HG03442 (cell line): Measurements from ENCODE around the gene DHX36.

Experiments
- ATAC-seq: cut with Tn5 transposase; IDR thresholded peaks from one replicate; pipeline ENCODE4 v1.9.1; 2021; ENCODE audit warnings: mild to moderate bottlenecking, moderate library complexity; ENCODE audit not compliant: unreplicated experiment

Gene DHX36, protein sequence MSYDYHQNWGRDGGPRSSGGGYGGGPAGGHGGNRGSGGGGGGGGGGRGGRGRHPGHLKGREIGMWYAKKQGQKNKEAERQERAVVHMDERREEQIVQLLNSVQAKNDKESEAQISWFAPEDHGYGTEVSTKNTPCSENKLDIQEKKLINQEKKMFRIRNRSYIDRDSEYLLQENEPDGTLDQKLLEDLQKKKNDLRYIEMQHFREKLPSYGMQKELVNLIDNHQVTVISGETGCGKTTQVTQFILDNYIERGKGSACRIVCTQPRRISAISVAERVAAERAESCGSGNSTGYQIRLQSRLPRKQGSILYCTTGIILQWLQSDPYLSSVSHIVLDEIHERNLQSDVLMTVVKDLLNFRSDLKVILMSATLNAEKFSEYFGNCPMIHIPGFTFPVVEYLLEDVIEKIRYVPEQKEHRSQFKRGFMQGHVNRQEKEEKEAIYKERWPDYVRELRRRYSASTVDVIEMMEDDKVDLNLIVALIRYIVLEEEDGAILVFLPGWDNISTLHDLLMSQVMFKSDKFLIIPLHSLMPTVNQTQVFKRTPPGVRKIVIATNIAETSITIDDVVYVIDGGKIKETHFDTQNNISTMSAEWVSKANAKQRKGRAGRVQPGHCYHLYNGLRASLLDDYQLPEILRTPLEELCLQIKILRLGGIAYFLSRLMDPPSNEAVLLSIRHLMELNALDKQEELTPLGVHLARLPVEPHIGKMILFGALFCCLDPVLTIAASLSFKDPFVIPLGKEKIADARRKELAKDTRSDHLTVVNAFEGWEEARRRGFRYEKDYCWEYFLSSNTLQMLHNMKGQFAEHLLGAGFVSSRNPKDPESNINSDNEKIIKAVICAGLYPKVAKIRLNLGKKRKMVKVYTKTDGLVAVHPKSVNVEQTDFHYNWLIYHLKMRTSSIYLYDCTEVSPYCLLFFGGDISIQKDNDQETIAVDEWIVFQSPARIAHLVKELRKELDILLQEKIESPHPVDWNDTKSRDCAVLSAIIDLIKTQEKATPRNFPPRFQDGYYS

DNA sequence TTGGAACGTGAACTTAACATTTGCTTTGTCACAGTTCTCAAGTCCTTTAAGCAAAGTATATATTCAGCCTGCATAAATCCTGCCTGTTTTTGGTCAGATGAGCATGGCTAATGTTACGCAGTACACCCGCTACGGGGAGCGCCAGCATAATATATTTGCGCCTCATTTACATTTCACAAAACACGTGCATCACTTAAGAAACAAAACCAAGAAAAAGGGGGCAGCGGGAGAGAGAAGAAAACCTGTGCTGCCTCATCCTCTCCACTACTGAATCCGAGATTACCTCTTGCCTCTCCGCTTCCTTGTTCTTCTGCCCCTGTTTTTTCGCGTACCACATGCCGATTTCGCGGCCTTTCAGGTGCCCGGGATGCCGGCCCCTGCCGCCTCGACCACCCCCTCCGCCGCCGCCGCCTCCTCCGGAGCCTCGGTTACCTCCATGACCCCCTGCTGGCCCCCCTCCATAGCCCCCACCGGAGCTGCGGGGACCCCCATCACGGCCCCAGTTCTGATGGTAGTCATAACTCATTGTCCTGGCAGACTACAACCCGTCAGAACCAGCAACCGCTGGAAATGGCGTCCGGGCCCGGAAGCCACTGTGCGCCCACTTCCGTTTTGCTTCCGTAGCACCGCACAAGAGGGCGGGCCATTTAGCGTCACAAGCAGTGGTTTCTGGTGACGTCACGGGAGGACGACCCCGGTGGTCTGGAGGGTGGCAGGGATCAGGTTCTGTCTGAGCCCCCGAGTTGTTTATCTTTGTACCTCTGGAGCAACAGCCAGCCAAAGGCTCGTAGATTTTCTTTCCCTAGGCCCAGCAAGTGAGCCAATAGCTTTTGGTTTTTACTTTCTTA lies at the start of gene DHX36:
TSS of gene DHX36 (minus strand) at position 597 of the 848 bp plus-strand sequence. CDS start at position 526, 71 bp downstream.
- ATAC-seq: peak; percentile 95

DNA sequence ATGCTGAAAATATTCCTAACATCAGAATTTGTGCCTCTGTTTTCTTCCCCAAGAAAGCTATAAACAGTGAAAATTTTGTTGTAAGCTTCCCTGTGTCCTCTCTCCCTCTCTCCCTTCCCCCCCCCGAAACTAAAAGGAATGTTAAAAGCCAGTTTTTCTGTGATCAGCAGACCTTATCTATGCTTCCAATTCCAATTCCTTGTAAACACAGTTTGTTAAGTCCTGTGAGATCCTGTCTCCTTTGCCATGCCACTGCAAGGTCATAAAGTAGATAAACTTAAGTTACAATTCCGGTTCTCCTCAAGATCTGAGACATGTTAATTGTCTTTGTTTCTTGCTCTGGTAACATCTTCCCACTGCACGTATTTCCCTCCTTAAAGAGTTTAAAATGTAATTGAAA lies 42.9 kb upstream of the DHX36 start:
- ATAC-seq: no peak

DNA sequence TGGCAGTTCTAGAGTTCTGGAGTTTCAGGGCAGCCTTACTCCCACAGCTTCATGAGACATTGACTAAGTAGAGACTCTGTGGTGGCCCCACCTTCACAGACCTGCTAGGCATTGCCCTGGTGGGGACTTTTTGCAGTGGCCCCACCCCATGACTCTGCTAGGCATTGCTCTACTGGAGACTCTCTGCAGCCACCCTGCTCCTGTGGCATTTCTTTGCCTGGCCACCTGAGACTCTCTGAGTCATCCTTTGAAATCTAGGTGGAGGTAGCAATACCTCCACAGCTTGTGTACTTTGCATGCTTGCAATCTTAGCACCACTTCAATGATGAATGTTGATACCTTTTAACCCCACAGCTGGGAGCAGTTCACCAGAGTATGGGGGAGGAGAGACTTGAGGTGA lies 40.6 kb upstream of the DHX36 start:
- no peak for ATAC-seq

DNA sequence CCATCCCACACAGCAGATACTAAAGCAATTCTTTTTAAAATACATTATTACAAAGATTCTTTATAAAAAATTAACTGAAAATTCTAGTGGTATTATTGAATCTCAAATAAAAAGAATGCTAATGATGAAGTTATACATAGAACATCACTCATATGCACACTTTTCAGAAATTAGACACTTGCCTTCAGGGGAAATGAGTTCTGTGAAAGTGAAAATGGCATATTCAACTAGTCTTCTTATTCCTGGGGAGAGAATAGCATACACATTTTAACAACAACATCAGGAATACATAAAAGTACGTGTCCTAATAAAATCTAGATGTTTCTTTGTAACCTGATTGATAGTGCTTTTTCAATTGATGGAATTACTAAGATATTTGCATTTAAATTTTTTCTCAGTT lies 36.8 kb upstream of the DHX36 start:
- no peak for ATAC-seq

DNA sequence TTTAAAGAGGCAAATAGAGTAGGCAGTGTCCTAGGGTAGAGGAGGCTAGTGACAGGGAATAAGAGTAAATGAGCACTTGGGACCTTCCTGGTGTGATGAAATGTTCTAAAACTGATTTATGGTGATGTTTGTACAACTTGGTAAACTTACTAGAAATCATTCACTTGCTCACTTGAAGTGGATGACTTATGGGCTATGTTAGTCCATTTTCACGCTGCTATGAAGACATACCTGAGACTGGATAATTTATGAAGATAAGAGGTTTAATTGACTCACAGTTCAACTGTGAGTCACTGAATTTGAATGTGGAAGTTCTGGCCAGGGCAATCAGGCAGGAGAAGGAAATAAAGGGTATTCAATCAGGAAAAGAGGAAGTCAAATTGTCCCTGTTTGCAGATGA lies 31.7 kb upstream of the DHX36 start:
- no peak for ATAC-seq

DNA sequence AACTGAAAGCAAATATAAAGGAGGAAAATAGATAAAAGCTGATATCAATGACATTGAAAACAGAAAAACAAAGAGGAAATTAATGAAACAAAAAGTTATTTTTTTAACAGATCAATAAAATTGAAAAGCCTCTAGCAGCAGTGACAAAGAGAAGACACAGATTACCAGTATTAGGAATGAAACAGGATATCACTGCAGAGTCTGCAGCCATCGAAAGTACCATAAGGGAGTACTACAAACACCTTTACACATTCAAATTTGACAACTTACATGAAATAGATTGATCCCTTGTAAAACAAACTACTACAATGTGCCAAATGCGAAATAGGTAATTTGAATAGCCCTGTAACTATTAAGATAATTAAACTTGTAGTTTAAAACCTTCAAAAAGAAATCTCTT lies 24.9 kb upstream of the DHX36 start:
- ATAC-seq: no peak

DNA sequence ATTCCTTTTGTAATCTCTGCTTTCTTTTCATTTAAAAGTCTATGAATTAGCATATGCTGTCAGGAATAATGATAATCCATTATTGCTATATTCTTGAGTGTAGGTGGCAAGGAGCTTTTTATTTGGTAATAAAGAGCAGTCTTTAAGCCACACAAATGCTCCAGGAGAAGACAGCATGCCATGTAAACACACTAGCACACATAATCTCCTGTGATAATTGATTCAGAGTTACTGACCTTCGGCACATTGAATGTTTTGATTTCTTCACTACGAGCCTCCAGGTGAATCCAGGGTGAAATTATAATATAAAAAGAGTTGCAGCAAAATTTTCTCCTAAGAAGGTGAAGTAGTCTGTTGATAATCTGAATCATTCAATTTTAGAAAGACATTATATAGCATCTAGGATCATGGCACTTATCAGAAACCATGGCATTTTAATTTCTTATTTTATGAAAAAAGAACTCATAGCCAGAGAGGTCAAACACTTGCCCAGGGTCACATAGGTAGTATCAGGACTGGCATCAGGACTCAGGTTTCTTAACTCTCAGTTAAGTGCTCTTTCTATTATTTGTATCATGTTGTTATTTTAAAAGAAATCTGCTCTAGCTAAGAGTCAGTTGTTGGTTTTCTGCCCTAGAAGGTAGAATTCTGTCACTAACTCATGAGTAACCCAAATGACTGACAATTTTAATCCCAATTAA lies 21.3 kb upstream of the DHX36 start:
- no peak for ATAC-seq

DNA sequence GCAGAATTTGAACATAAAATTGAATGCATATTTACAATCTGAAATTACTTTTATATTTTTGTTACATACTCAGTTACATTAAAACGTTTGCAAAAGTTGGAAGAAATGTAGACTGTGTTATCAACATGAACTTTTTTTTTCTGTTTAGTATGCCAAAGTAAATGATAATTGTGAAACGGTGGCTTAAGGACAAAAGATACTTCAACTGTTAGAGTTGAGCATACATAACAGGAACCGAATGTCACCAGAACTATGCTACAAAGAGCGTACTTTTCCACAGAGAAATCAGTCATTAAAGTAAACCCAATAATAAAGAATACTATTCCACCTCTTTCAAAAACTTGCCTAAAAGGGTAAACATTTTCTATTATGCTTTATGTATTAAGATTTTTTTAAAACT lies 14.3 kb upstream of the DHX36 start:
- no peak for ATAC-seq

DNA sequence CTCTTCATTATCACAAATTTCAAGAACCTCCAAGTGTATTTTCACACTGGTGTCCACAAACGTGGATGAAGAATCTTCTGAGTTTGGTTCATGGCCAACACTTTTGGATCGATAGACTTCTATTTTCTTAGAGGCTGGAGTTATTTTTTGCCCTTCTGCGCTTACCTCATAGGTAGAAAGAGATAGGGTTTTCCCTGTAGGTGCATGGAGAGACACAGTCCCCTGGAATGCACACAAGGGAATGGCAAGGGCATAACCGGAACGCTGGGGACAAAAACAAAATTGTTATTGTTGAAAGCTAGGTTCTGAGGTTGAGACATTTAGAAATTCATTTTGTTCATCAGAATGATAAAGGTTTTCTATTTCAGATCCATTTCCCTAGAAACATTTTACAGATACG lies 13.7 kb upstream of the DHX36 start:
- ATAC-seq: no peak

DNA sequence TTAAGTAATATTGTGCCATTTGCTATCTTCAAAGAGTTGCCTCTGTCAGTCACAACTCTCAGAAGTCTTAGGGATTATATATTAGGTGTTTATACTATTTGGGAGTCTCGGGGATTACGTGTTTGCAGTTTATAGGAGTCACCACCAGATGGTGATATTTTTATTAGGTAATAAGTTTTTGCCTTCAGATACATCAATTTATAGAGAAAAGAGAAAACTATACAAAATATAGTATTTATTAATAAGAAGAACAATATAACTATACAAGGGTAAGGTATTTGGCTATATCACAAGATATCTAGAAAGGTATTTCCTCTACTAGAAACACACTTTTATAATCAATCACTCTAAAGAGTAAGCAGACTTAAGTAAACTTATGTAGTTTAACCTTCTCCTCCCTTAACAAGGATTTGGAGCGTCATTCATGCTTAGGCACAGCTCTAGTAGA lies 10.7 kb upstream of the DHX36 start:
- no peak for ATAC-seq

DNA sequence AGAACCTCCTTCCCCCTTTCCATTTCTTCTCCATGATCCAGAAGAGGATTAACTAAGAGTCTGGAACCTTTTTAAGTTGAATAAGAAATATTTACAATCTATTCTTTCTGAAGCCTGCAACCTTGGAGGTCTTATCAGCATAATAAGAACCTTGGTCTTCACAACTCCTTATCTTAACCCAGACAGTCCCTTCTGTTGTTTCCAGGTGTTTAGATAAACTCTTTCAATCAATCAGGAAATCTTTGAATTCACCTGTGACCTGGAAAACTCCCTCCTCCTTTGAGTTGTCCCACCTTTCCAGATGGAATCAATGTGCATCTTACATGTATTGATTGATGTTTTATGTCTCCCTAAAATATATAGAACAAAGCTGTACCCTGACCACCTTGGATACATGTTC lies 3.6 kb upstream of the DHX36 start:
- no peak for ATAC-seq

DNA sequence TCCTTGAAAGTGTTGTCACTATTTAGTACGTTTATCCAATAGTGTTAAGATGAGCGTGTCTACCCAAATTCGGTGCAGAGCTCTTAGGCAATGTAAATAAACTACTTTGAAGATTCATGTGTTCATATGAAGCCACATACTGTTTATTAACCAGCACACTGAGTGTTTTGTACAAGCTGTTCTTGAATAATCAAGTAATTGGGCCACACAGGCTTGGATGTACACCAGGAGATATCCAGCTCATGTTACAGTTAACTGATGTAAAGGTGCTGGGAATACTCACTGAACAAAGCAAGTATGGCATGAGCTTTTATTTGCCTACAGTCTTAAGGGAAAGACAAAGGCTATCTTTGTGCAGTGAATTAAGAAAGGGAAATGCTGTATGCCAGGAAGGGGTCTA lies 632 bp upstream of the DHX36 start:
- no peak for ATAC-seq

DNA sequence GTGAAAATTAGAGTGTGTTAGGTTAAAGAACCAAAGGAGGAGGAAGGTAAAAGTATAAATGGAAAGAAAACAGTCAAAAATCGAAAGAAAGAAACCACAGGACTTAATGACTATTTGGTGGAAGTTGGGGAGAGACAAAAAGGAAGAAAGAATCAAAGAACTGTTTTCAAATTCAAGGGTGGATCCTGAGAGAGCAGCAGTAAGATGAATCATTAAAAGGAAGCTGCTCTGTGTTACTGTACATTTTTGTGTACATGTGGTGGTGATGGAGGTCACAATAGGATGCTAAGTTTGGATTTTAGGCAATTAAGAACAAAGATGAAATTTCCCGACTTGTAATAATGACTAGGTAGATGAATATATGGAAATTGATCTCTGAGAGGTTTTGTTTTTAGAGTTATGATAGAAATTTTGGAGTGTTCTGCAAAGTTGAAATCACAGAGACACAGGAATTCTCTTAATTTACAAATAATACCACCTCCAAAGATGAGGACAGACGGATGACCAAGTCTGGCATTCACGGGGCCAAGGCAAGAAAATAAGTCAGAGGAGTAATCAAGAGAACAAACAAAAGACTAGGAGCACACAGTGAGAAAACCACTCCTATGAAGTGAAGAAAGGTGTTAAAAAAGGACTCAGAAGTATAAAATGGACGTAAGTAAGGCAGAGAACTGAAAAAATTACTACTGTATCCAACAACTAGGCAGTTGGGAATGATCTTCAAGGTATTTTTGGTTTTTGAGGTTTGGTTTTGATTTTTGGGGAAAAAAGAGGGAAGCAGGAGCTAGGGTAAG lies 7.1 kb downstream of the DHX36 start:
- ATAC-seq: no peak

DNA sequence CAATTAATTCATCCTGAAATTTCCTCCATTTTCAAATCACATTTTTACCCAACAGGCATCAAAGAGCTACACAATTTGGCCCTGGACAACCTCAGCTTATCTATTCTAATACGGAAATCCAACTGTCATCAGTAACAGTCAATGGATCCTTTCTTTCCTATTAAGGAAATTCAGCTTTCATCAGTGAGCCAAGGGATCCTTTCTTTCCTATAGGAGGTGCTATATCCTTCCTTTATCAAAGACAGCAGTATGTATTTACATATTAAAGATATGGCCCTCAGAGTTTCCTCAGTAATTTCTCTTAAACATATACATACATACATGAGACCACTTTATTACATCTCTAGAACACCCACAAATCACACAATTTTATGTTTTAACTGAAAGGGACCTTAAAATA lies 10.1 kb downstream of the DHX36 start:
- no peak for ATAC-seq

DNA sequence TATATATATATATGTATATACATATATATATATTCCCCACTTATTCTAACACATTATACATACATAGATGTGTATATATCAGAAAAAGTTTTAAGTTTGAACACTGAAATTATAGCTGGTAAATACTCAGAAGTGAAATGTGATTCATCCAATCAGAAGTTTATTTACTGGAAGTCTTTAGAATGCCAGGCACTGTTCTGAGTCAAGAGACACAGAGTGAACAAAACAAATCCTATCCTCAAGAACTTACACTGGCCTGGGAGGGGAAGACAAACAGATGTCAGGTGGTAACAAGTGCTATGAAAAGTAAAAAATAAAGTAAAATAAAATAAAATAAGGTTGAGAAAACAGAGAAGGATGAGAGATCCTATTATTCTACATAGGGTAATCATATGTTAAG lies 13.4 kb downstream of the DHX36 start:
- ATAC-seq: no peak

DNA sequence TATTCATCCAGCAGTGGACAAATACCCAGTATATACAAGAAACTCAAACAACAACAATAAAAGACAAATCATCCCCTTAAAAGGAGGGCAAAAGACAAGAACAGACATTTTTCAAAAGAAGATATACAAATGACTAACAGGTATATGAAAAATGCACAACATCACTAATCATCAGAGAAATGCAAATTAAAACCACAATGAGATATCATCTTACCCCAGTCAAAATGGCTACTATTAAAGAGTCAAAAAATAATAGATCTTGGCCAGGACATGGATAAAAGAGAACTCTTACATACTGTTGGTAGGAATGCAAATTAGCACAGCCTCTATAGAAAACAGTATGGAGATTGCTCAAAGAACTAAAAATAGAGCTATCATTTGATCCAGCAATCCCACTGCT lies 16.9 kb downstream of the DHX36 start:
- no peak for ATAC-seq

DNA sequence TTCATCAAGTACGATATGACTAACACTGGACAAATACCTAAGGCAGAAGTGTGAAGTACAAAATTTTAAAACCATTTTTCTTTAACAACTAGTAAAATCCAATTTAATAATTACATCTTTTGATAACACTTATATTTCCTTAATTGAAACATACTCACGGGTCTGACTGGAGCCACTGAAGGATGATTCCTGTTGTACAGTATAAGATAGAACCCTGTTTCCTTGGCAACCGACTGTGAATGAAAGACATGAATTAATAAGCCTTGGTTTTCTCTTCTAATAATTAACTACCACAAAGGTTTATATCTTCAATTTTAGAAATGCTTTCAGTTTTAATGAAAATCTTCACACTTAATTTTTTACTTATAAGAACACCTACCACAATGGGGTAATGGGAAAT lies 19.4 kb downstream of the DHX36 start:
- peak; percentile 41 for ATAC-seq

DNA sequence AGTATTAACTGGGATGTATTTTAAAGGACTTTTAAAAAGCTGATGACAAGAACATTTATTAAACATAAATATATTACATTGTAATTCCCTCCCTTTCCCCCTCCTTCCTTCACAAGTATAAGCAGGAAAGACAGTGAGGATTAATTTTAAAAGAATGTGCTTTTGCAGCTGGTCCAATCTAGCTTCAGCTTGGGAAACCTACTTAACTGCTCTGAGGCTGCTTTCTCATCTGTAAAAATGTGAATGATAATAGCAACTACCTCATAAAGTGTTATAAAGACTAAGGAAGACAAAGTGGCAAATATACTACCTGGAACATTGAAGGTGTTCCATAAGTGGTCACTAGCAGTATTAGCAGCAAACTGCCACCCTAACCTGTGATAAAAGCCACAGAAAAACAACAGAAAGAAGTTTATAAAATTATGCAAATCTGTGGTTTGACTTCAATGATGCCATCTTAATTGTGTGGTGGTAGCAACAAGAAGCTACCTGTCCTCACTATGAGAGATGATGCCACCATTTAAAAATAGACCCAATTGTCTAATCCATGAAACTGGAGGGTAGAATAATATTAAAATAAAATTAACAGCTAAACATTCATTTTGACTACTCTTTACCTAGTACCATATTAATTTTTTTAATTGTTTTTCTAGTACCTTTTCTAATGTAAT lies 20.0 kb downstream of the DHX36 start:
- ATAC-seq: peak; percentile 42

DNA sequence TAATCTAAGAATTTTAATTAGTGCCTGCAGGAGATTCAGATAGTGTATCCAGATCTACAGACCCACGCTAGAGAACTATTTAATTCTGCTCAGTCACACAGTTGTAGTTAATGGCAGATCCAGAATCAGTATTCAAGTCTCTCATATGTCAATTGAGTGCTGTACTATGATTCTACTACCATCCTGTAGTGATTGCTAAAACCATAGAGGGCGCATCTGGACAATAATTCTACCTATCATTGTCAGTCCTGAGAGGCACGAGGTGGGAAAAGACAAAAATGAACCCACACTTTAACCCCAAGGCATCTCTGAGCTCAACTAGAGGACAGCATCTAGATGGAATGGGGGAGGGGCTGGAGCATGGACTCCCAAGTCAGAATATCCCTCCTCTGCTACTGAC lies 22.7 kb downstream of the DHX36 start:
- no peak for ATAC-seq
